Mesendoderm (in vitro differentiated cells): ENCODE results near the gene ZNF747. TPM values are rescaled to one million over a fixed set of nuclear protein-coding genes. Genes with fewer than 3 reads are reported as not detected.
A peak's percentile ranks its signal among the peaks of the same experiment; 100 is the strongest.

Source experiments
- DNase-seq: peaks from one replicate; pipeline ENCODE4 v3.0.0; 2013
- H2AK5ac ChIP-seq: 2 replicates; pipeline ENCODE4 v1.6.1; 2013; ENCODE audit warnings: low read length, inconsistent platforms
- H2BK120ac ChIP-seq: 2 replicates; pipeline ENCODE4 v1.6.1; 2013; ENCODE audit warnings: low read depth, mild to moderate bottlenecking, low read length, moderate library complexity, mixed read lengths
- H2BK15ac ChIP-seq: replicated peaks from 2 replicates; pipeline ENCODE4 v1.6.1; 2013; ENCODE audit warnings: low read depth, mild to moderate bottlenecking, moderate library complexity
- H2BK5ac ChIP-seq: 2 replicates; pipeline ENCODE4 v1.6.1; 2013; ENCODE audit warnings: low read length, inconsistent platforms
- H3K18ac ChIP-seq: 2 replicates; pipeline ENCODE4 v1.6.1; 2013; ENCODE audit warnings: mild to moderate bottlenecking, low read length, mixed read lengths
- H3K23ac ChIP-seq: one replicate; pipeline ENCODE4 v1.6.1; 2013; ENCODE audit warnings: low read length
- H3K27ac ChIP-seq: 2 replicates; pipeline ENCODE4 v1.5.1; 2013; ENCODE audit warnings: low read depth, mild to moderate bottlenecking, inconsistent platforms, low read length, moderate library complexity
- H3K27me3 ChIP-seq: 2 replicates; pipeline ENCODE4 v1.6.1; 2013; ENCODE audit warnings: low read length, control low read depth, mild to moderate bottlenecking, inconsistent platforms; ENCODE audit not compliant: insufficient read depth, poor library complexity
- H3K36me3 ChIP-seq: 2 replicates; pipeline ENCODE4 v1.6.1; 2013; ENCODE audit warnings: low read length, inconsistent platforms; ENCODE audit not compliant: control insufficient read depth, insufficient read depth
- H3K4ac ChIP-seq: one replicate; pipeline ENCODE4 v1.6.1; 2013; ENCODE audit warnings: low read depth, mild to moderate bottlenecking, low read length, moderate library complexity
- H3K4me1 ChIP-seq: 2 replicates; pipeline ENCODE4 v1.6.1; 2013; ENCODE audit warnings: low read depth, low read length, inconsistent platforms; ENCODE audit not compliant: control insufficient read depth
- H3K4me2 ChIP-seq: 2 replicates; pipeline ENCODE4 v1.6.1; 2013; ENCODE audit warnings: low read length
- H3K4me3 ChIP-seq: 2 replicates; pipeline ENCODE4 v1.5.1; 2013; ENCODE audit warnings: mild to moderate bottlenecking, low read length
- H3K56ac ChIP-seq: one replicate; pipeline ENCODE4 v1.6.1; 2013; ENCODE audit warnings: low read length
- H3K79me1 ChIP-seq: 2 replicates; pipeline ENCODE4 v1.6.1; 2013; ENCODE audit warnings: low read length, inconsistent platforms
- H3K79me2 ChIP-seq: 2 replicates; pipeline ENCODE4 v1.6.1; 2013; ENCODE audit warnings: mild to moderate bottlenecking, low read length; ENCODE audit not compliant: control insufficient read depth, insufficient read depth
- H3K9ac ChIP-seq: 2 replicates; pipeline ENCODE4 v1.6.1; 2013; ENCODE audit warnings: low read length, inconsistent platforms
- H4K5ac ChIP-seq: one replicate; pipeline ENCODE4 v1.6.1; 2013; ENCODE audit warnings: low read length
- H4K8ac ChIP-seq: one replicate; pipeline ENCODE4 v1.6.1; 2013; ENCODE audit warnings: low read depth, mild to moderate bottlenecking, control low read depth, low read length, moderate library complexity
- WGBS: extraction: QIAGEN DNeasy Blood & Tissue Kit; methylation state at CpG from one replicate; pipeline ENCODE4 v1.1.7; 2013; ENCODE audit warnings: low lambda C conversion rate, missing lambda C conversion rate; ENCODE audit not compliant: insufficient coverage; ENCODE audit errors: extremely low coverage; 5-methylcytosine and 5-hydroxymethylcytosine counted together
- polyA plus RNA-seq, 2 experiments: library from polyadenylated mRNA; stranded (reverse); fragments of 200-250 nt; gene quantifications; one replicate each; pipeline ENCODE4 v1.2.3, GENCODE V29; 2013

Gene ZNF747
- 5.4 TPM for polyA plus RNA-seq (2013, experiment 1 of 2)
- polyA plus RNA-seq (2013, experiment 2 of 2) = 5.2 TPM

DNA sequence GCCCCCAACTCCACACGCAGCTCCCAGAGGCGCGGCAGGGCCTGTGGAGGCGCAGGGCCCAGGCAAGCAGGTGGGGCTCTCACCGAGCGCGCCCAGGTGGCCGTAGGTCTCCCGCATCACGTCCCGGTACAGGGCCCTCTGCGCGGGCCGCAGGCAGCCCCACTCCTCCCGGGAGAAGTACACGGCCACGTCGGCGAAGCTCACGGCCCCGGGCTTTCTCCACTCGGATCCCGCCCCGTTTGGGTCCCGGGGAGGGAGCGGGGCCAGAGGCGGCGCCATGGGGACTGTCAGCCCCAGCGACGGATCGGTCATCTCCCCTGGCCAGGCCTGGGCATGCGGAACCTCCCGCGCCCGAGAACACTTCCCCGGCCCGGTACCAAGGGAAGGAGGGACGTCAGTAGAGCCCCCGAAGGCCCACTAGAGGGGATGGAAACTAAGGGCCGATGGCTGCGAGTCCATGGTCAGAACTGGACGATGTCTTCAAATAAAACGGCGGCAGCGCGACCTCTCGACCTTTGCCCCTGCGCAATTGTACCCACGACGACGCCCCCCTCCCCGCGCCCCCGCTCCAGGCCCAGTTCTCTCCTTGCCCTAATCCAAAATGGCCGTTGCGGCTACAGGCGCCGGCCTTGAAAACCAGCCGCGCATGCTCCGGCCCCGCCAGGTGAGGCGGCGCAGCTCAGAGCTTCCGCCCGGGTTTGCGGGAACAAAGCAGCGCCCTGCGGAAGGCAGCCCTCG, at the start of gene ZNF747:
ZNF747 (minus strand) TSS at position 491 of the 738 bp plus-strand sequence; CDS start at position 312, 179 bp downstream.
- Histone ChIP-seq H2AK5ac (peak within 1 kb of the TSS; percentile 83), H2BK5ac (peak within 1 kb of the TSS; percentile 96), H3K36me3 (no peaks in the 10 kb centered on the region), H3K4ac (peak within 1 kb of the TSS; percentile 98), H2BK120ac (peak within 1 kb of the TSS; percentile 75), H3K18ac (peak within 1 kb of the TSS; percentile 93), H3K4me1 (no peaks in the 10 kb centered on the region), H3K27ac (peak within 1 kb of the TSS; percentile 85), H3K27me3 (no peaks in the 10 kb centered on the region), H3K4me3 (peak within 1 kb of the TSS; percentile 72), H3K56ac (peak within 1 kb of the TSS; percentile 99), H3K79me2 (no peaks in the 10 kb centered on the region), H2BK15ac (no peak within 1 kb of the TSS), H3K9ac (peak within 1 kb of the TSS; percentile 93), H3K4me2 (peak within 1 kb of the TSS; percentile 90), H3K23ac (peak within 1 kb of the TSS; percentile 89), H3K79me1 (peaks cover 2% of the 10 kb centered on the region), H4K8ac (peak within 1 kb of the TSS; percentile 83), H4K5ac (peak within 1 kb of the TSS; percentile 93)
- WGBS = no CpG with 5 or more reads among the region's 70 CpGs
- peak; percentile 94 for DNase-seq

DNA sequence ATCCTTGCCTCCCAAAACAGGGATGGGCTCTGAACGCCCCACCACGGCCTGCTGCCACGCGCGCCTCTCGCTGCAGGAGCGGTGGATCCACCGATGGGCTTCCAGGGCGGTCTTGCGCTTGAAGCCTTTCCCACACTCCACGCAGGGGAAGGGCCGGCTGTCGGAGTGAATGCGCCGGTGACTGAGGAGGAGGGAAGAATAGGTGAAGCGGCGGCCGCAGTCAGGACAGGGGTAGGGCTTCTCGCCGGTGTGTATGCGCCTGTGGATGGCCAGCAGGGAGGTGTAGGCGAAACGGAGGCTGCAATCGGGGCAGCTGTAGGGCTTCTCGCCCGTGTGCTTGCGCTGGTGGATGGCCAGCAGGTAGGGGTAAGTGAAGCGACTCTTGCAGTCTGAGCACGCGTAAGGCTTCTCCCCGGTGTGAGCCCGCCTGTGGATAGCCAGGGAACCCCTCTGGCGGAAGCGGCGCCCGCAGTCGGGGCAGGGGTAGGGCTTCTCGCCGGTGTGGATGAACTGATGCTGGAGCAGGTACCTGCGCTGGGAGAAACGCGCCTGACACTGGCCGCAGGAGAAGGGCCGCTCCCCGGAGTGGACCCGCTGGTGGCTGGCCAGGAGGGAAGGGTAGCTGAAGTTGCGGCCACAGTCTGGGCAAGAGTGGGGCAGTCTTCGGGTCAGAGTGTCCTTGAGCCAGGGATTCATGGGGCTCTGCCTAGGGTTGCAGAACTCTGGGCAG, 48.1 kb upstream of the ZNF747 start:
- no peak for DNase-seq
- peaks cover 2% of the 10 kb centered on the region for H3K36me3 ChIP-seq
- H3K18ac ChIP-seq = no peak overlapping the region
- H2BK5ac ChIP-seq = no peak overlapping the region
- H3K4ac ChIP-seq = no peak overlapping the region
- H3K4me2 ChIP-seq = no peak overlapping the region
- WGBS = no CpG with 5 or more reads among the region's 48 CpGs
- H3K27ac ChIP-seq = no peak overlapping the region
- H2BK15ac ChIP-seq = no peak overlapping the region
- H2BK120ac ChIP-seq = no peak overlapping the region
- no peak overlapping the region for H3K4me3 ChIP-seq
- no peak overlapping the region for H3K23ac ChIP-seq
- H3K79me1 ChIP-seq = peaks cover 2% of the 10 kb centered on the region
- H3K4me1 ChIP-seq = no peaks in the 10 kb centered on the region
- no peak overlapping the region for H4K5ac ChIP-seq
- no peak overlapping the region for H4K8ac ChIP-seq
- no peaks in the 10 kb centered on the region for H3K27me3 ChIP-seq
- H3K79me2 ChIP-seq = peaks cover 5% of the 10 kb centered on the region
- no peak overlapping the region for H2AK5ac ChIP-seq
- no peak overlapping the region for H3K56ac ChIP-seq
- no peak overlapping the region for H3K9ac ChIP-seq

DNA sequence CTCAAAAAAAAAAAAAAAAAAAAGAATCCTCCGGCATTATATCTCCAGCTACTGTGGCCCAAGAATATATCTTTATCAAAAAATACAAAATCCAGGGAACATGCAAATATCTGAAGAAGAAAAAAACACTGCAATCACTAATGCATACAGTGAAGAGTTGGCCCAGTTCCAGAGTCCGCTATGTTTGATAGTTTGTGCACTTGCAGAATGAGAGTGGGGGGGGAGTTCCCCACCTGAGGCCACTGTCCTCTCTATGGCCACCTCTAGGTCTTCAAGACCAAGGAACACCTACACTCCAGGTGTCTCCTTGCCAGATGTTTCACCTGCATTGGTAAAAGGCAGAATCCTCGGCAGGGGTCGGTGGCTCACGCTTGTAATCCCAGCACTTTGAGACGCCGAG, 46.8 kb upstream of the ZNF747 start:
- H2BK15ac ChIP-seq = no peak overlapping the region
- H3K79me1 ChIP-seq = peaks cover 2% of the 10 kb centered on the region
- no peak overlapping the region for H4K8ac ChIP-seq
- H3K79me2 ChIP-seq = peaks cover 3% of the 10 kb centered on the region
- H3K4ac ChIP-seq = no peak overlapping the region
- H3K36me3 ChIP-seq = peaks cover 2% of the 10 kb centered on the region
- DNase-seq = no peak
- no peak overlapping the region for H3K9ac ChIP-seq
- no peak overlapping the region for H3K18ac ChIP-seq
- no peak overlapping the region for H3K27ac ChIP-seq
- no peak overlapping the region for H3K56ac ChIP-seq
- no peak overlapping the region for H2BK5ac ChIP-seq
- H3K23ac ChIP-seq = no peak overlapping the region
- no peak overlapping the region for H2AK5ac ChIP-seq
- WGBS = no CpG with 5 or more reads among the region's 7 CpGs
- no peak overlapping the region for H2BK120ac ChIP-seq
- no peak overlapping the region for H4K5ac ChIP-seq
- no peaks in the 10 kb centered on the region for H3K27me3 ChIP-seq
- H3K4me3 ChIP-seq = no peak overlapping the region
- H3K4me1 ChIP-seq = no peaks in the 10 kb centered on the region
- H3K4me2 ChIP-seq = no peak overlapping the region

DNA sequence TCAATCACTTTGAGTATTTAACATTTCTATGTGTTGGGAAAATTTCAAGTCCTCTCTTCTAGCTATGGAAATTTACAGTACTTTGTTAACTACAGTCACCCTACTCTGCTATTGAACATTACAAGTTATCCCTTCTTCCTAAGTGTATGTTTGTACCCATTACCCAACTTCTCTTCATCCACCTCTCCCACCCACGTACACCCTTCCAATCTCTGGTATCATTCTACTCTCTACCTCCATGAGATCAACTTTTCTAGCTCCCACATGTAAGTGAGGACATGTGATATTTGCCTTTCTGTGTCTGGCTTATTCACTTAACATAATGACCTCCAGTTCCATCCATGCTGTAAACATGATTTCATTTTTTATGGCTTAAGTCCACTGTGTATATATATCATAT, 40.0 kb upstream of the ZNF747 start:
- no peak overlapping the region for H3K4me2 ChIP-seq
- H2BK15ac ChIP-seq = no peak overlapping the region
- no peak overlapping the region for H2AK5ac ChIP-seq
- H3K27ac ChIP-seq = no peak overlapping the region
- H3K56ac ChIP-seq = no peak overlapping the region
- DNase-seq = no peak
- H3K9ac ChIP-seq = no peak overlapping the region
- no peak overlapping the region for H3K23ac ChIP-seq
- no peak overlapping the region for H3K18ac ChIP-seq
- 100% methylated on average over 1 of the region's 1 CpG for WGBS
- no peaks in the 10 kb centered on the region for H3K79me2 ChIP-seq
- H4K8ac ChIP-seq = no peak overlapping the region
- H3K4me1 ChIP-seq = no peaks in the 10 kb centered on the region
- H3K36me3 ChIP-seq = no peaks in the 10 kb centered on the region
- no peaks in the 10 kb centered on the region for H3K79me1 ChIP-seq
- H2BK120ac ChIP-seq = no peak overlapping the region
- no peaks in the 10 kb centered on the region for H3K27me3 ChIP-seq
- H3K4me3 ChIP-seq = no peak overlapping the region
- H2BK5ac ChIP-seq = no peak overlapping the region
- no peak overlapping the region for H3K4ac ChIP-seq
- H4K5ac ChIP-seq = no peak overlapping the region

DNA sequence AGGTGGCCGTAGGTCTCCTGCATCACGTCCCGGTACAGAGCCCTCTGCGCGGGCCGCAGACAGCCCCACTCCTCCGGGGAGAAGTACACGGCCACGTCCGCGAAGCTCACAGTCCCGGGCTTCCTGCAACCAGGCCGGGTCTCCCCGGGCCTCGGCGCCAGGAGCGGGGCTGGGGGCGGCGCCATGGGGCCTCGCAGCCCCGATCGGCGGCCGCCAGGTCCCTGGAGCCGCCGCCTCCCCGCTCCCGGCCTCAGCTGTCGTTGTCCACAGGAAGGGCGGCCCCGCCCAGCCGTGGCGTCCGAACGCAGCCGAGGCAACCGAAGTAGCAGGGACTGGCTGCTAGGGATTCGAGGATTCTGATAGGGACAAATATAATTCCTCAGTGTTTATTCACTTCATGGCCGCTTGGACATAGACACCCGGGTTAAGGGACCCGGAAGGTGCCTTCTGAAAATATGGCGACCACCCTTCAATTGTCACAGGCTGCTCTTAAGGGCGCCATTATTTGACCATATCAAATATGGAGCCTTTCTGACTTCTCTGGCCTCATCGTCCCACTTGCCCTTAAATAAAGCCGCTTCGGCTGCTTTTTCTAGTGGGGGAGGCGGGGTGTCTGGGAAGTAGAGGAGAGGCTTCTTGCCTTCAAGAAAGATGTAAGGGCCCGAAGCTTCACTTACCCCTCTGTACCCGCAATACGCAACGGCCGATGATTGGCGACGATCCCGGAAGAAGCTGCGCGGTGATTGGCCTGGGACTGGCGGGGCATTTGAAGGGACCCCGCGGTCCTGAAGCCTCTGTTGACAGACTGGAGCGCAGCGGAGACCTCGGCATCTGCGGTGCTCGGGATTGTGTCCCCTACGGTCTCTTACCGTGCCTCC, 37.0 kb upstream of the ZNF747 start, which contains the start of gene ZNF688:
ZNF688 (minus strand) TSS at position 270 of the 878 bp plus-strand sequence; CDS start at position 185, 85 bp downstream.
- Histone ChIP-seq H3K23ac (peak within 1 kb of the TSS; percentile 66), H3K4ac (peak within 1 kb of the TSS; percentile 92), H3K79me2 (no peaks in the 10 kb centered on the region), H3K27ac (peak within 1 kb of the TSS; percentile 91), H3K18ac (peak within 1 kb of the TSS; percentile 73), H3K4me1 (no peaks in the 10 kb centered on the region), H3K4me3 (peak within 1 kb of the TSS; percentile 76), H2AK5ac (no peak within 1 kb of the TSS), H3K4me2 (peak within 1 kb of the TSS; percentile 100), H4K8ac (no peak within 1 kb of the TSS), H3K79me1 (no peaks in the 10 kb centered on the region), H3K27me3 (no peaks in the 10 kb centered on the region), H2BK15ac (no peak within 1 kb of the TSS), H3K36me3 (no peaks in the 10 kb centered on the region), H3K56ac (peak within 1 kb of the TSS; percentile 99), H2BK120ac (no peak within 1 kb of the TSS), H3K9ac (peak within 1 kb of the TSS; percentile 91), H4K5ac (no peak within 1 kb of the TSS), H2BK5ac (peak within 1 kb of the TSS; percentile 72)
- no CpG with 5 or more reads among the region's 67 CpGs for WGBS
- peak; percentile 99 for DNase-seq
